ENCODE measurements around the gene ZC3H4.

DNA sequence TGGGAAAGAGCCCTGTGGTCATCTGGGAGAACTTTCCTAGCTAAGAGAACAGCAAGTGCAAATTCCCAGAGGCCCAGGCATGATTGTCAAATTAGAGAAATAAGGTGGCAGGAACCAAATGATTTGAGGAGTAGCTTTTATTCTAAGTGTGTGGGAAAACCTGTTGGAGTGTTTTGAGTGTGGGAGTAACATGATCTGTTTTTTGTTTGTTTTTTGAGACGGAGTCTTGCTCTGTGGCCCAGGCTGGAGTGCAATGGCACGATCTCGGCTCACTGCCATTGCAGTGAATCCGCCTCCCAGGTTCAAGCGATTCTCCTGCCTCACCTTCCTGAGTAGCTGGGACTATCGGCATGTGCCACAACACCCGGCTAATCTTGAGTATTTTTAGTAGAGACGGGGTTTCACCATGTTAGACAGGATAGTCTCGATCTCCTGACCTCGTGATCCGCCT is 19.5 kb upstream of the ZC3H4 start:
- TF ChIP-seq POLR2A (IDR thresholded peaks at IDR 0.05): no peak
- TF ChIP-seq, protein P1, sequence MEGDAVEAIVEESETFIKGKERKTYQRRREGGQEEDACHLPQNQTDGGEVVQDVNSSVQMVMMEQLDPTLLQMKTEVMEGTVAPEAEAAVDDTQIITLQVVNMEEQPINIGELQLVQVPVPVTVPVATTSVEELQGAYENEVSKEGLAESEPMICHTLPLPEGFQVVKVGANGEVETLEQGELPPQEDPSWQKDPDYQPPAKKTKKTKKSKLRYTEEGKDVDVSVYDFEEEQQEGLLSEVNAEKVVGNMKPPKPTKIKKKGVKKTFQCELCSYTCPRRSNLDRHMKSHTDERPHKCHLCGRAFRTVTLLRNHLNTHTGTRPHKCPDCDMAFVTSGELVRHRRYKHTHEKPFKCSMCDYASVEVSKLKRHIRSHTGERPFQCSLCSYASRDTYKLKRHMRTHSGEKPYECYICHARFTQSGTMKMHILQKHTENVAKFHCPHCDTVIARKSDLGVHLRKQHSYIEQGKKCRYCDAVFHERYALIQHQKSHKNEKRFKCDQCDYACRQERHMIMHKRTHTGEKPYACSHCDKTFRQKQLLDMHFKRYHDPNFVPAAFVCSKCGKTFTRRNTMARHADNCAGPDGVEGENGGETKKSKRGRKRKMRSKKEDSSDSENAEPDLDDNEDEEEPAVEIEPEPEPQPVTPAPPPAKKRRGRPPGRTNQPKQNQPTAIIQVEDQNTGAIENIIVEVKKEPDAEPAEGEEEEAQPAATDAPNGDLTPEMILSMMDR (IDR thresholded peaks at IDR 0.05): no peak

Data from thyroid gland (tissue), 4 donors.